Measurements from ENCODE around the gene HTRA1.

GRCh38 chr10:122475591-122476332 lies 14.4 kb downstream of the HTRA1 start:
- TF ChIP-seq PATZ1 (CRISPR knock-in tag; IDR thresholded peaks at IDR 0.05; ENCODE audit: borderline replicate concordance) (no peak), CREB5 (CRISPR knock-in tag; IDR thresholded peaks at IDR 0.05; ENCODE audit: low read depth) (no peak), ZFP30 (CRISPR knock-in tag; IDR thresholded peaks at IDR 0.05) (no peak), ESRRG (CRISPR knock-in tag; IDR thresholded peaks at IDR 0.05) (no peak), TOX (CRISPR knock-in tag; IDR thresholded peaks at IDR 0.05; ENCODE audit: borderline replicate concordance) (no peak), PPARA (CRISPR knock-in tag; IDR thresholded peaks at IDR 0.05; ENCODE audit: borderline replicate concordance) (no peak), SNAI2 (CRISPR knock-in tag; IDR thresholded peaks at IDR 0.05) (no peak), ARNTL (CRISPR knock-in tag; IDR thresholded peaks at IDR 0.05; ENCODE audit: borderline replicate concordance, low read depth) (no peak), ZNF565 (CRISPR knock-in tag; conservative IDR thresholded peaks at IDR 0.05; ENCODE audit: low read depth) (no peak), RARB (CRISPR knock-in tag; IDR thresholded peaks at IDR 0.05) (no peak), BACH2 (CRISPR knock-in tag; IDR thresholded peaks at IDR 0.05; ENCODE audit: borderline replicate concordance) (no peak), ISL1 (CRISPR knock-in tag; IDR thresholded peaks at IDR 0.05) (0 out of 2 replicates have a peak, but pooled peaks have one; percentile 7), ZNF70 (CRISPR knock-in tag; IDR thresholded peaks at IDR 0.05) (no peak)
- TF ChIP-seq, protein P1, sequence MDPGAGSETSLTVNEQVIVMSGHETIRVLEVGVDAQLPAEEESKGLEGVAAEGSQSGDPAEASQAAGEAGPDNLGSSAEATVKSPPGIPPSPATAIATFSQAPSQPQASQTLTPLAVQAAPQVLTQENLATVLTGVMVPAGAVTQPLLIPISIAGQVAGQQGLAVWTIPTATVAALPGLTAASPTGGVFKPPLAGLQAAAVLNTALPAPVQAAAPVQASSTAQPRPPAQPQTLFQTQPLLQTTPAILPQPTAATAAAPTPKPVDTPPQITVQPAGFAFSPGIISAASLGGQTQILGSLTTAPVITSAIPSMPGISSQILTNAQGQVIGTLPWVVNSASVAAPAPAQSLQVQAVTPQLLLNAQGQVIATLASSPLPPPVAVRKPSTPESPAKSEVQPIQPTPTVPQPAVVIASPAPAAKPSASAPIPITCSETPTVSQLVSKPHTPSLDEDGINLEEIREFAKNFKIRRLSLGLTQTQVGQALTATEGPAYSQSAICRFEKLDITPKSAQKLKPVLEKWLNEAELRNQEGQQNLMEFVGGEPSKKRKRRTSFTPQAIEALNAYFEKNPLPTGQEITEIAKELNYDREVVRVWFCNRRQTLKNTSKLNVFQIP (CRISPR knock-in tag; IDR thresholded peaks at IDR 0.05; ENCODE audit: borderline replicate concordance, low read depth), result no peak

Data from SK-N-SH treated with all-trans-retinoic acid at 6 μM for 48 hours (cell line).